ENCODE data around the gene NDST3.

NDST3 gene

GRCh38 chr4:118173956-118174725 is 139.9 kb downstream of the NDST3 start:
- in situ Hi-C loops (cut with MboI; ENCODE audit: low pct_unique_long_range_greater_than_20kb, low sequenced_read_pairs, unreplicated experiment) = no loop called here
- DNase-seq (ENCODE audit: low spot score) = no peak
- TF ChIP-seq CTCF (IDR thresholded peaks at IDR 0.05; ENCODE audit: extremely low read depth, insufficient read depth, missing control alignments) = no peak

GRCh38 chr4:118175506-118175905 is 141.2 kb downstream of the NDST3 start:
- no peak for DNase-seq (ENCODE audit: low spot score)
- in situ Hi-C loops (cut with MboI; ENCODE audit: low pct_unique_long_range_greater_than_20kb, low sequenced_read_pairs, unreplicated experiment) = no loop called here
- TF ChIP-seq CTCF (IDR thresholded peaks at IDR 0.05; ENCODE audit: extremely low read depth, insufficient read depth, missing control alignments) = no peak

- no peak for TF ChIP-seq CTCF (IDR thresholded peaks at IDR 0.05; ENCODE audit: extremely low read depth, insufficient read depth, missing control alignments)
- no peak for DNase-seq (ENCODE audit: low spot score)
- in situ Hi-C loops (cut with MboI; ENCODE audit: low pct_unique_long_range_greater_than_20kb, low sequenced_read_pairs, unreplicated experiment) = no loop called here
Observed at GRCh38 chr4:118177126-118177525, 142.8 kb downstream of the NDST3 start.

- in situ Hi-C loops (cut with MboI; ENCODE audit: low pct_unique_long_range_greater_than_20kb, low sequenced_read_pairs, unreplicated experiment) = no loop called here
- no peak for DNase-seq (ENCODE audit: low spot score)
Observed at GRCh38 chr4:118180776-118181175, 146.5 kb downstream of the NDST3 start.

GRCh38 chr4:118190903-118191302 is 156.6 kb downstream of the NDST3 start:
- no peak for DNase-seq (ENCODE audit: low spot score)
- in situ Hi-C loops (cut with MboI; ENCODE audit: low pct_unique_long_range_greater_than_20kb, low sequenced_read_pairs, unreplicated experiment) = no loop called here
- TF ChIP-seq CTCF (IDR thresholded peaks at IDR 0.05; ENCODE audit: extremely low read depth, insufficient read depth, missing control alignments) = no peak

More at GRCh38 chr4:118180776-118181175, 146.5 kb downstream of the NDST3 start:
- no peak for TF ChIP-seq CTCF (IDR thresholded peaks at IDR 0.05; ENCODE audit: extremely low read depth, insufficient read depth, missing control alignments)

- in situ Hi-C loops (cut with MboI; ENCODE audit: low pct_unique_long_range_greater_than_20kb, low sequenced_read_pairs, unreplicated experiment) = no loop called here
- no peak for TF ChIP-seq CTCF (IDR thresholded peaks at IDR 0.05; ENCODE audit: extremely low read depth, insufficient read depth, missing control alignments)
- no peak for DNase-seq (ENCODE audit: low spot score)
Observed at GRCh38 chr4:118193421-118193820, 159.1 kb downstream of the NDST3 start.
